GM23338 (cell line): ENCODE measurements around the gene CACNA2D4. TPM values are rescaled to one million over a fixed set of nuclear protein-coding genes. Genes with fewer than 3 reads are reported as not detected.

ENCODE experiments used
- ATAC-seq: fragments of 200-7000 bp; cut with Tn5 transposase; 3 replicates; pipeline ENCODE4 v1.9.1; 2020
- DNase-seq: peaks from one replicate; pipeline ENCODE4 v3.0.0-alpha.2; 2015; ENCODE audit warnings: low spot score
- H2AFZ ChIP-seq: fragments of 200-600 bp; sonication (generic); 2 replicates; pipeline ENCODE4 v1.8.0; 2016; ENCODE audit warnings: antibody characterized with exemption, mild to moderate bottlenecking, moderate library complexity
- H3F3A ChIP-seq: fragments of 200-600 bp; sonication (generic); replicated peaks from 2 replicates; pipeline ENCODE4 v1.8.0; 2017; ENCODE audit warnings: antibody characterized with exemption, mixed run types, low read depth
- H3K27ac ChIP-seq: fragments of 200-600 bp; sonication (generic); 2 replicates; pipeline ENCODE4 v1.6.1; 2016; ENCODE audit warnings: low read depth
- H3K27me3 ChIP-seq: fragments of 200-600 bp; sonication (generic); 2 replicates; pipeline ENCODE4 v1.8.0; 2016; ENCODE audit warnings: mild to moderate bottlenecking, mixed run types, moderate library complexity; ENCODE audit not compliant: insufficient read depth
- H3K36me3 ChIP-seq: fragments of 200-600 bp; sonication (generic); 2 replicates; pipeline ENCODE4 v1.8.0; 2016; ENCODE audit warnings: mild to moderate bottlenecking; ENCODE audit not compliant: insufficient read depth
- H3K4me1 ChIP-seq: fragments of 200-600 bp; sonication (generic); 2 replicates; pipeline ENCODE4 v1.8.0; 2016; ENCODE audit warnings: mild to moderate bottlenecking, moderate library complexity; ENCODE audit not compliant: insufficient read depth
- H3K4me2 ChIP-seq: fragments of 200-600 bp; sonication (generic); 2 replicates; pipeline ENCODE4 v1.7.1; 2017; ENCODE audit warnings: mixed run types
- H3K4me3 ChIP-seq: fragments of 200-600 bp; sonication (generic); 2 replicates; pipeline ENCODE4 v1.6.1; 2016; ENCODE audit warnings: mixed run types
- H3K79me2 ChIP-seq: fragments of 200-600 bp; sonication (generic); replicated peaks from 2 replicates; pipeline ENCODE4 v1.8.0; 2017; ENCODE audit warnings: mild to moderate bottlenecking; ENCODE audit not compliant: insufficient read depth
- H3K9me2 ChIP-seq: fragments of 200-600 bp; sonication (generic); 2 replicates; pipeline ENCODE4 v1.8.0; 2017; ENCODE audit not compliant: insufficient read depth
- H4K20me1 ChIP-seq: fragments of 200-600 bp; sonication (generic); replicated peaks from 2 replicates; pipeline ENCODE4 v1.8.0; 2017; ENCODE audit warnings: mild to moderate bottlenecking; ENCODE audit not compliant: insufficient read depth
- H3K27ac Mint-ChIP-seq: 2 replicates; pipeline ENCODE4 v1.8.0; 2020; ENCODE audit warnings: inconsistent platforms, mild to moderate bottlenecking, moderate library complexity, mixed read lengths
- H3K27me3 Mint-ChIP-seq: 3 replicates; pipeline ENCODE4 v1.8.0; 2022; ENCODE audit warnings: low read depth, mild to moderate bottlenecking, moderate library complexity, mixed read lengths, inconsistent platforms; ENCODE audit not compliant: insufficient read depth, poor library complexity
- H3K36me3 Mint-ChIP-seq: 3 replicates; pipeline ENCODE4 v1.8.0; 2021; ENCODE audit warnings: low read depth, mild to moderate bottlenecking, inconsistent platforms, moderate library complexity, mixed read lengths
- H3K4me1 Mint-ChIP-seq: 3 replicates; pipeline ENCODE4 v1.8.0; 2020; ENCODE audit warnings: mild to moderate bottlenecking, inconsistent platforms, mixed read lengths
- H3K4me3 Mint-ChIP-seq: 3 replicates; pipeline ENCODE4 v1.8.0; 2021; ENCODE audit warnings: moderate library complexity, mild to moderate bottlenecking, inconsistent platforms, mixed read lengths
- H3K9me3 Mint-ChIP-seq: 3 replicates; pipeline ENCODE4 v1.8.0; 2020; ENCODE audit warnings: moderate library complexity, mild to moderate bottlenecking, inconsistent platforms, mixed read lengths
- CREB1 ChIP-seq: fragments of 250-450 bp; sonication (Bioruptor Pico); IDR thresholded peaks from 2 replicates; pipeline ENCODE4 v1.5.0; 2020; ENCODE audit warnings: low read depth, mild to moderate bottlenecking, moderate library complexity
- EZH2 ChIP-seq: fragments of 200-600 bp; sonication (generic); IDR thresholded peaks from one replicate; pipeline ENCODE4 v1.8.0; 2017; ENCODE audit warnings: antibody characterized with exemption, mild to moderate bottlenecking, low read depth; ENCODE audit not compliant: unreplicated experiment
- EZH2phosphoT487 ChIP-seq: fragments of 200-600 bp; sonication (generic); IDR thresholded peaks from one replicate; pipeline ENCODE4 v1.8.1; 2018; ENCODE audit warnings: antibody characterized with exemption; ENCODE audit not compliant: unreplicated experiment
- NANOG ChIP-seq: IDR thresholded peaks from 2 replicates; pipeline ENCODE4 v1.6.1; 2016; ENCODE audit warnings: antibody characterized with exemption, borderline replicate concordance
- POLR2AphosphoS5 ChIP-seq: IDR thresholded peaks from 2 replicates; pipeline ENCODE4 v1.6.1; 2016; ENCODE audit warnings: antibody characterized with exemption, low read depth
- STAT1 ChIP-seq: IDR thresholded peaks from one replicate; pipeline ENCODE4 v1.6.1; 2016; ENCODE audit warnings: antibody characterized with exemption; ENCODE audit not compliant: unreplicated experiment
- ZNF114 ChIP-seq: fragments of 250-450 bp; sonication (Bioruptor Pico); IDR thresholded peaks from 2 replicates; pipeline ENCODE4 v1.5.0; 2020; ENCODE audit warnings: mild to moderate bottlenecking, moderate library complexity
- ZNF331 ChIP-seq: fragments of 250-450 bp; sonication (Bioruptor Pico); IDR thresholded peaks from 2 replicates; pipeline ENCODE4 v1.5.0; 2020; ENCODE audit warnings: low read depth, mild to moderate bottlenecking, moderate library complexity
- polyA plus RNA-seq: library from polyadenylated mRNA; unstranded; fragments of >200 nt; fragmentation: Nextera tagmentation; extraction: Ambion mirVana; gene quantifications from 2 replicates; pipeline ENCODE4 v1.2.1, GENCODE V29; 2016
- total RNA-seq: library from RNA; depleted of rRNA; stranded (reverse); fragments of >200 nt; shearing (Covaris generic); gene quantifications from 2 replicates; pipeline ENCODE4 v1.2.3, GENCODE V29; 2014
- TF ChIP-seq, protein P1 (sequence below), 2 experiments: fragments of 200-600 bp in 1 of 2; sonication (generic) in 1 of 2; conservative IDR thresholded peaks; 2 replicates each; pipeline versions ENCODE4 v1.5.1 to v1.6.1; 2016 to 2017; ENCODE audit warnings: antibody characterized with exemption in 2 of 2, low read depth in 2 of 2, mild to moderate bottlenecking in 2 of 2, moderate library complexity in 1 of 2
- TF ChIP-seq, protein P2 (sequence below): IDR thresholded peaks from one replicate; pipeline ENCODE4 v1.6.1; 2018; ENCODE audit warnings: antibody characterized with exemption; ENCODE audit not compliant: unreplicated experiment

Gene CACNA2D4
- total and polyA plus RNA-seq, 2 experiments from 2014 or later, result 0.07 to 0.24 TPM

DNA sequence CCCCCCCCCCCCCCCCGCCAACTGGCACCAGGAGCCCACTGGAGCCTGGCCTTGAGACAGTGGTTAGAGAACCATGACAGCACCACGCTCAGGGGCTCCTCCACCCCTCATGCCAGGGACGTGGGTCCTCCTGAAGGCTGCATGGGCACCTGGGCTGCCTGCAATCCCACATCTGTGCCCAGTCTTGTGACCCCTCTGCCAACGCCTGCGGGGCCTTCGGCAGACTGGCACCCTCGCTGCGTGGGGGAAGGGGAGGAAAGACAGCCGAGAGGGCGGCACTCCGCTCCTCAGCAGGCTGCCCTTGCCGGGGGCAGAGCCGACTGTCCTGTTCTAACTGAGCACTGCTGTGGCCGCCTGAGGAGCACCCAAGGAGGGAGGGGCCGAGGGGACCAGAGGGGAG is 92.1 kb downstream of the CACNA2D4 start (continued):
- no peak for TF ChIP-seq EZH2
- TF ChIP-seq NANOG, result no peak
- no peak for TF ChIP-seq POLR2AphosphoS5
- no peak for TF ChIP-seq ZNF331 (CRISPR knock-in tag)
- TF ChIP-seq, protein P1, sequence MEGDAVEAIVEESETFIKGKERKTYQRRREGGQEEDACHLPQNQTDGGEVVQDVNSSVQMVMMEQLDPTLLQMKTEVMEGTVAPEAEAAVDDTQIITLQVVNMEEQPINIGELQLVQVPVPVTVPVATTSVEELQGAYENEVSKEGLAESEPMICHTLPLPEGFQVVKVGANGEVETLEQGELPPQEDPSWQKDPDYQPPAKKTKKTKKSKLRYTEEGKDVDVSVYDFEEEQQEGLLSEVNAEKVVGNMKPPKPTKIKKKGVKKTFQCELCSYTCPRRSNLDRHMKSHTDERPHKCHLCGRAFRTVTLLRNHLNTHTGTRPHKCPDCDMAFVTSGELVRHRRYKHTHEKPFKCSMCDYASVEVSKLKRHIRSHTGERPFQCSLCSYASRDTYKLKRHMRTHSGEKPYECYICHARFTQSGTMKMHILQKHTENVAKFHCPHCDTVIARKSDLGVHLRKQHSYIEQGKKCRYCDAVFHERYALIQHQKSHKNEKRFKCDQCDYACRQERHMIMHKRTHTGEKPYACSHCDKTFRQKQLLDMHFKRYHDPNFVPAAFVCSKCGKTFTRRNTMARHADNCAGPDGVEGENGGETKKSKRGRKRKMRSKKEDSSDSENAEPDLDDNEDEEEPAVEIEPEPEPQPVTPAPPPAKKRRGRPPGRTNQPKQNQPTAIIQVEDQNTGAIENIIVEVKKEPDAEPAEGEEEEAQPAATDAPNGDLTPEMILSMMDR (conservative IDR thresholded peaks at IDR 0.05; ENCODE audit: low read depth in 2 of 2), result no peak
- no peak for TF ChIP-seq STAT1

DNA sequence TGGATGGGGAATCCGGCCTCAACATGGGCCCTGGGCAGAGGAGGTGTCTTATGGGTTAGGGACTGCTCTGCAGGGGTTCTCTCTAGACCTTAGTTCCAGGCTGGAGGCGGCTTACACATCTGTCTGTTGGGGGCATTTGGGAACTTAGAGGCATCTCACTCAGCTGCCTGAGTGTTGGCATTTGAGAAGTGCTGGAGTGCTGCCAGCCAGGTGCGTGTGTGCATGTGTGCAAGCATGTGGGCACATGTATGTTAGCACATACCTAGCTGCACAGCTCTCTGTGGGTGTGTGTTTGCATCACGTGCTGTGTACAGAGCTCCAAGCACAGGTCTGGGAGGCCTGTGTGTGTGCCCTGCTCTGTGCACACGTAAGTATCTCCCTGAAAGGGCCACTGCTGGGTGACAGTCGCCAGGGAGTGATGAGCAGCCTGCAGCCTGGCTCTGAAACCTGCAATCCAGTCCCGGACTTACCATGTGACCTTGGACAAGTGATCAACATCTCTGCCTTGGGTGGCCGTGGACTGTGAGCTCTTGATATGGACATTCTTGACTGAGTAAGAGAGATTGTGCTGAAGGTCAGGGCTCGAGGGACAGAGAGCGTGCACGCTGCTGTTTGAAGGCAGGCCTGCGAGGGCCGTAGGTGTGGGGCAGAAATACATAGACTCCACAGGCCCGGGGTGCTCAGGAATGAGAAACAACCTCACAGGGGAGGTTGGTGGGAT is 92.9 kb downstream of the CACNA2D4 start:
- peaks cover 15% of the 10 kb centered on the region for H3K4me1 Mint-ChIP-seq

More for the DNA sequence above, 92.9 kb downstream of the CACNA2D4 start:
- no peak overlapping the region for H2AFZ ChIP-seq
- no peak overlapping the region for H3K4me2 ChIP-seq
- Mint-ChIP-seq H3K9me3 (no peaks in the 10 kb centered on the region), H3K4me3 (no peak overlapping the region), H3K36me3 (no peaks in the 10 kb centered on the region), H3K27ac (no peak overlapping the region), H3K27me3 (peaks cover 36% of the 10 kb centered on the region)
- no peak for ATAC-seq
- 0 out of 2 replicates have a peak, but pooled peaks cover 1% of the 10 kb centered on the region for H3K4me1 ChIP-seq
- H3K27ac ChIP-seq, result no peak overlapping the region
- no peak overlapping the region for H3K4me3 ChIP-seq
- H3K9me2 ChIP-seq, result no peaks in the 10 kb centered on the region
- no peaks in the 10 kb centered on the region for H3K79me2 ChIP-seq
- TF ChIP-seq, protein P2, sequence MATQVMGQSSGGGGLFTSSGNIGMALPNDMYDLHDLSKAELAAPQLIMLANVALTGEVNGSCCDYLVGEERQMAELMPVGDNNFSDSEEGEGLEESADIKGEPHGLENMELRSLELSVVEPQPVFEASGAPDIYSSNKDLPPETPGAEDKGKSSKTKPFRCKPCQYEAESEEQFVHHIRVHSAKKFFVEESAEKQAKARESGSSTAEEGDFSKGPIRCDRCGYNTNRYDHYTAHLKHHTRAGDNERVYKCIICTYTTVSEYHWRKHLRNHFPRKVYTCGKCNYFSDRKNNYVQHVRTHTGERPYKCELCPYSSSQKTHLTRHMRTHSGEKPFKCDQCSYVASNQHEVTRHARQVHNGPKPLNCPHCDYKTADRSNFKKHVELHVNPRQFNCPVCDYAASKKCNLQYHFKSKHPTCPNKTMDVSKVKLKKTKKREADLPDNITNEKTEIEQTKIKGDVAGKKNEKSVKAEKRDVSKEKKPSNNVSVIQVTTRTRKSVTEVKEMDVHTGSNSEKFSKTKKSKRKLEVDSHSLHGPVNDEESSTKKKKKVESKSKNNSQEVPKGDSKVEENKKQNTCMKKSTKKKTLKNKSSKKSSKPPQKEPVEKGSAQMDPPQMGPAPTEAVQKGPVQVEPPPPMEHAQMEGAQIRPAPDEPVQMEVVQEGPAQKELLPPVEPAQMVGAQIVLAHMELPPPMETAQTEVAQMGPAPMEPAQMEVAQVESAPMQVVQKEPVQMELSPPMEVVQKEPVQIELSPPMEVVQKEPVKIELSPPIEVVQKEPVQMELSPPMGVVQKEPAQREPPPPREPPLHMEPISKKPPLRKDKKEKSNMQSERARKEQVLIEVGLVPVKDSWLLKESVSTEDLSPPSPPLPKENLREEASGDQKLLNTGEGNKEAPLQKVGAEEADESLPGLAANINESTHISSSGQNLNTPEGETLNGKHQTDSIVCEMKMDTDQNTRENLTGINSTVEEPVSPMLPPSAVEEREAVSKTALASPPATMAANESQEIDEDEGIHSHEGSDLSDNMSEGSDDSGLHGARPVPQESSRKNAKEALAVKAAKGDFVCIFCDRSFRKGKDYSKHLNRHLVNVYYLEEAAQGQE, result no peak
- TF ChIP-seq ZNF114 (CRISPR knock-in tag), result no peak
- TF ChIP-seq CREB1, result no peak
- TF ChIP-seq, protein P1 (conservative IDR thresholded peaks at IDR 0.05; ENCODE audit: low read depth in 2 of 2), result no peak
- TF ChIP-seq EZH2phosphoT487, result no peak
- DNase-seq, result no peak
- H4K20me1 ChIP-seq, result no peaks in the 10 kb centered on the region
- no peaks in the 10 kb centered on the region for H3K36me3 ChIP-seq
- H3F3A ChIP-seq, result no peaks in the 10 kb centered on the region
- H3K27me3 ChIP-seq, result peaks cover 8% of the 10 kb centered on the region; the same call in 1 of the 2 replicates
